ENCODE measurements around the gene PHC2. TPM values are rescaled to one million over a fixed set of nuclear protein-coding genes. Genes with fewer than 3 reads are reported as not detected.

Gene PHC2
- total RNA-seq, 1 experiment from 2014 or later = 176 TPM

GRCh38 chr1:33336580-33336979 lies 94.3 kb downstream of the PHC2 start:
- Histone ChIP-seq H3K27ac (ENCODE audit: low read depth, low read length) (no peak overlapping the region), H3K9me3 (ENCODE audit: control insufficient read depth in 1 of 2, insufficient read depth in 1 of 2, low read depth in 1 of 2, low read length in 2 of 2) (no peaks in the 10 kb centered on the region), H3K9ac (ENCODE audit: low read length) (no peak overlapping the region), H4K20me1 (ENCODE audit: insufficient read depth) (peaks cover 10% of the 10 kb centered on the region; the same call in 1 of the 2 replicates), H3K4me3 (replicated peaks in 1 of 2; ENCODE audit: low read depth in 1 of 2, low read length in 2 of 2) (no peak overlapping the region), H3K27me3 (ENCODE audit: insufficient read depth, low read length) (no peaks in the 10 kb centered on the region), H3K4me1 (ENCODE audit: control insufficient read depth in 1 of 2, insufficient read depth in 2 of 2, low read length in 2 of 2) (peaks cover 0 to 22% of the 10 kb centered on the region in 2 experiments; a peak in 2 of 4 replicates), H3K4me2 (ENCODE audit: low read length) (no peak overlapping the region), H3K9me2 (ENCODE audit: insufficient read depth) (no peaks in the 10 kb centered on the region), H3K36me3 (ENCODE audit: control insufficient read depth in 1 of 2, insufficient read depth in 2 of 2, low read length in 2 of 2) (peaks cover 48 to 55% of the 10 kb centered on the region in 2 experiments), H3K79me2 (ENCODE audit: insufficient read depth, low read length) (peaks cover 99% of the 10 kb centered on the region), H2AFZ (ENCODE audit: low read depth, low read length, poor library complexity, severe bottlenecking) (no peak overlapping the region)
- no TSS peak for BruUV-seq (replicated peaks)
- ChIA-PET RAD21 (ENCODE audit: low non-redundant PET in 1 of 2, low total read pairs in 2 of 2, uncharacterized antibody in 2 of 2, unreplicated experiment in 2 of 2) (interaction anchor here in 1 of 2 experiments (1.6 kb wide), 1 partner anchor 119 kb away, joined by 6 read pairs; no protein-coding TSS in a partner anchor), CTCF (no interaction called here), POLR2A (no interaction called here)
- ATAC-seq (no peak), DNase-seq (ENCODE audit: low read depth, low spot score) (no peak)
- intact Hi-C loops (cut with micrococcal nuclease) = no loop called here
- no peak for TF ChIP-seq CBX3 (IDR thresholded peaks at IDR 0.05; ENCODE audit: low read depth)
- no peak for TF ChIP-seq EZH2 (IDR thresholded peaks at IDR 0.05)
- TF ChIP-seq REST (IDR thresholded peaks at IDR 0.05; ENCODE audit: low read depth) = no peak
- TF ChIP-seq POLR2A (IDR thresholded peaks at IDR 0.05; ENCODE audit: borderline replicate concordance, extremely low read depth, insufficient read depth, insufficient read length) = no peak
- TF ChIP-seq ZNF274 (IDR thresholded peaks at IDR 0.05; ENCODE audit: low read depth, low read length) = no peak
- no peak for TF ChIP-seq SRF (IDR thresholded peaks at IDR 0.05; ENCODE audit: low read depth)
- TF ChIP-seq RAD21 (IDR thresholded peaks at IDR 0.05; ENCODE audit: low read depth) = no peak
- TF ChIP-seq EGR1 (IDR thresholded peaks at IDR 0.05; ENCODE audit: low read depth) = no peak
- TF ChIP-seq CEBPB (IDR thresholded peaks at IDR 0.05; ENCODE audit: low read depth) = no peak
- no peak for TF ChIP-seq POLR2AphosphoS5 (IDR thresholded peaks at IDR 0.05; ENCODE audit: low read depth, low read length)
- no peak for TF ChIP-seq ZFX (IDR thresholded peaks at IDR 0.05)
- no peak for TF ChIP-seq JUND (IDR thresholded peaks at IDR 0.05)
- no peak for TF ChIP-seq MAX (IDR thresholded peaks at IDR 0.05)
- TF ChIP-seq ATF3 (IDR thresholded peaks at IDR 0.05) = no peak
- no peak for TF ChIP-seq ZBTB33 (IDR thresholded peaks at IDR 0.05; ENCODE audit: extremely low read depth, insufficient replicate concordance, low read length)
- TF ChIP-seq TCF7L2 (IDR thresholded peaks at IDR 0.05; ENCODE audit: borderline replicate concordance, extremely low read depth, insufficient read depth, insufficient read length) = no peak
- no peak for TF ChIP-seq ELF1 (IDR thresholded peaks at IDR 0.05; ENCODE audit: borderline replicate concordance, low read depth)
- no peak for TF ChIP-seq SP1 (IDR thresholded peaks at IDR 0.05; ENCODE audit: low read depth)
- no peak for TF ChIP-seq EZH2phosphoT487 (IDR thresholded peaks at IDR 0.05; ENCODE audit: borderline replicate concordance)

All from HCT116 (cell line).